ENCODE measurements around the gene PAK3.

Gene PAK3

DNA sequence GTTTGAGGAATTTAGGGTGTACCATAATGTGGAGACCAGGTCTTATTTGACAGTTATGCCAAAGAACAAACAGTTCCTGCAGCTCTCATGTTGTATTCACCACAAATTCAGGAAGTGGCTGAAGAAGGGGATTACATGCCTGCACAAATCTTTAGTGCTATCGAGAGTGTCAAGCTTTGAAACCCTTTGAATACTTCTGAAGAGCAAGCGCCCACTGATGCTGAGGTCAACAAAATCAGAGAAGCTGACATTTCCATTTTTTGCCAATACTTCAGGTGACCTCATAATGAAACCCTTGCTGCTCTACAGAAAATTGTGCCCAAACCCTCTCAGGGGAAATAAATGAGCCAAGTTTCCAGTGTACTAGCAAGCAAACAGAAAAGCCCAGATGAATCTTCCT lies 28.4 kb downstream of the PAK3 start:
- no peaks in the 10 kb centered on the region for H3F3A ChIP-seq (ENCODE audit: control insufficient read depth, insufficient read depth)
- H3K4me2 ChIP-seq (ENCODE audit: low read length) = no peak overlapping the region
- H3K36me3 ChIP-seq (ENCODE audit: control insufficient read depth, low read length) = no peaks in the 10 kb centered on the region
- no peaks in the 10 kb centered on the region for H3K79me2 ChIP-seq (ENCODE audit: control insufficient read depth, low read length)
- H3K27me3 ChIP-seq (ENCODE audit: control insufficient read depth, low read length) = no peaks in the 10 kb centered on the region
- no peak overlapping the region for H3K4me3 ChIP-seq (ENCODE audit: low read length)
- no peaks in the 10 kb centered on the region for H3K4me1 ChIP-seq (ENCODE audit: control insufficient read depth, low read length)
- TF ChIP-seq, protein P1, sequence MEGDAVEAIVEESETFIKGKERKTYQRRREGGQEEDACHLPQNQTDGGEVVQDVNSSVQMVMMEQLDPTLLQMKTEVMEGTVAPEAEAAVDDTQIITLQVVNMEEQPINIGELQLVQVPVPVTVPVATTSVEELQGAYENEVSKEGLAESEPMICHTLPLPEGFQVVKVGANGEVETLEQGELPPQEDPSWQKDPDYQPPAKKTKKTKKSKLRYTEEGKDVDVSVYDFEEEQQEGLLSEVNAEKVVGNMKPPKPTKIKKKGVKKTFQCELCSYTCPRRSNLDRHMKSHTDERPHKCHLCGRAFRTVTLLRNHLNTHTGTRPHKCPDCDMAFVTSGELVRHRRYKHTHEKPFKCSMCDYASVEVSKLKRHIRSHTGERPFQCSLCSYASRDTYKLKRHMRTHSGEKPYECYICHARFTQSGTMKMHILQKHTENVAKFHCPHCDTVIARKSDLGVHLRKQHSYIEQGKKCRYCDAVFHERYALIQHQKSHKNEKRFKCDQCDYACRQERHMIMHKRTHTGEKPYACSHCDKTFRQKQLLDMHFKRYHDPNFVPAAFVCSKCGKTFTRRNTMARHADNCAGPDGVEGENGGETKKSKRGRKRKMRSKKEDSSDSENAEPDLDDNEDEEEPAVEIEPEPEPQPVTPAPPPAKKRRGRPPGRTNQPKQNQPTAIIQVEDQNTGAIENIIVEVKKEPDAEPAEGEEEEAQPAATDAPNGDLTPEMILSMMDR (IDR thresholded peaks at IDR 0.05; ENCODE audit: low read depth, low read length, poor library complexity, severe bottlenecking) = no peak
- no peak for TF ChIP-seq EZH2phosphoT487 (IDR thresholded peaks at IDR 0.05; ENCODE audit: borderline replicate concordance, low read length)
- H3K27ac ChIP-seq (ENCODE audit: low read depth, low read length) = no peak overlapping the region
- H4K20me1 ChIP-seq (ENCODE audit: control insufficient read depth, insufficient read depth, low read depth, low read length) = no peaks in the 10 kb centered on the region
- no peaks in the 10 kb centered on the region for H3K9me2 ChIP-seq (replicated peaks; ENCODE audit: control insufficient read depth, low read length)
- H3K9me3 ChIP-seq (ENCODE audit: control insufficient read depth, insufficient read depth, low read length) = no peaks in the 10 kb centered on the region

DNA sequence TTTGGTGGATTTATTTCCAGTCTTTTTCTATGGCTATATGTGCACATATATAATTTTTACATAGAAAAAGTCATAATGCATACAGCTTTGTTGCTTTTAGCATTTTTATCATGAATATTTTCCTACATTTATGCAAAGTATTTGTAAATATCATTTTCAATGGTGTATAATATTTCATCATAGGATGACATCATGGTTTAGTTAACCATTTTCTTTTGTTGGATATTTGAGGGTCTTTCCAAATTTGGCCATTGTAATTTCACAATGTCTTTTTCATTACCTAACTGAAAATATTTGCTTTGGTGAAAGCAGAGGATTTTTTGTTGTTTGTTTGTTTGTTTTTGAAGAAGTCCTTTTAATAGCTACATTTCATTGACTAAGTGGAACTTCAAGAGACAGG lies 31.0 kb downstream of the PAK3 start:
- Histone ChIP-seq H3K27me3 (ENCODE audit: control insufficient read depth, low read length) (no peaks in the 10 kb centered on the region), H3K4me1 (ENCODE audit: control insufficient read depth, low read length) (no peaks in the 10 kb centered on the region), H3K36me3 (ENCODE audit: control insufficient read depth, low read length) (no peaks in the 10 kb centered on the region), H4K20me1 (ENCODE audit: control insufficient read depth, insufficient read depth, low read depth, low read length) (no peaks in the 10 kb centered on the region), H3K4me2 (ENCODE audit: low read length) (no peak overlapping the region), H3K9me2 (replicated peaks; ENCODE audit: control insufficient read depth, low read length) (no peaks in the 10 kb centered on the region), H3K27ac (ENCODE audit: low read depth, low read length) (no peak overlapping the region), H3K4me3 (ENCODE audit: low read length) (no peak overlapping the region), H3K9me3 (ENCODE audit: control insufficient read depth, insufficient read depth, low read length) (no peaks in the 10 kb centered on the region), H3F3A (ENCODE audit: control insufficient read depth, insufficient read depth) (no peaks in the 10 kb centered on the region), H3K79me2 (ENCODE audit: control insufficient read depth, low read length) (no peaks in the 10 kb centered on the region)
- no peak for TF ChIP-seq EZH2phosphoT487 (IDR thresholded peaks at IDR 0.05; ENCODE audit: borderline replicate concordance, low read length)
- TF ChIP-seq, protein P1 (IDR thresholded peaks at IDR 0.05; ENCODE audit: low read depth, low read length, poor library complexity, severe bottlenecking) = no peak

DNA sequence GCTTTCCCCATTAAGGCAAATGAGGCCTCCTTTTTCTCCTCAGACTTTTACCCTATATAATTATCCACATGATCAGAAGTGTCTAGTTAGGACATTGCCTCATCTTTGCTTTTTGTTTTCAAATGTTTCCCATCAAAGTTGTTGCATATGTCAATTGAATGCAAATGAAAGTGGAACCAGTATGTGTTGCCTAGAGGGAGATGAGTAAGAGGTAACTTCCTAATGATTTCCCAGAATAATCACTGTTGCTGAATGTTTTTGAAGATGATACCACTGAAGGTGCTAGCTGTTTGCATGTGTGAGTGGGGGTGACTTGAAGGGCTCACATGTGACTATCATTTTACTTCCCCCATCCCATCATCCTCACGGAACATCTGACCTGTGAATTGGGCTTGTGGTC lies 33.9 kb downstream of the PAK3 start:
- no peaks in the 10 kb centered on the region for H3K27me3 ChIP-seq (ENCODE audit: control insufficient read depth, low read length)
- H3K4me3 ChIP-seq (ENCODE audit: low read length) = no peak overlapping the region
- no peaks in the 10 kb centered on the region for H3K9me2 ChIP-seq (replicated peaks; ENCODE audit: control insufficient read depth, low read length)
- no peaks in the 10 kb centered on the region for H3F3A ChIP-seq (ENCODE audit: control insufficient read depth, insufficient read depth)
- H3K4me1 ChIP-seq (ENCODE audit: control insufficient read depth, low read length) = no peaks in the 10 kb centered on the region
- no peaks in the 10 kb centered on the region for H3K79me2 ChIP-seq (ENCODE audit: control insufficient read depth, low read length)
- H4K20me1 ChIP-seq (ENCODE audit: control insufficient read depth, insufficient read depth, low read depth, low read length) = no peaks in the 10 kb centered on the region
- H3K36me3 ChIP-seq (ENCODE audit: control insufficient read depth, low read length) = no peaks in the 10 kb centered on the region
- no peak overlapping the region for H3K27ac ChIP-seq (ENCODE audit: low read depth, low read length)
- no peak for TF ChIP-seq EZH2phosphoT487 (IDR thresholded peaks at IDR 0.05; ENCODE audit: borderline replicate concordance, low read length)
- TF ChIP-seq, protein P1 (IDR thresholded peaks at IDR 0.05; ENCODE audit: low read depth, low read length, poor library complexity, severe bottlenecking) = no peak
- no peaks in the 10 kb centered on the region for H3K9me3 ChIP-seq (ENCODE audit: control insufficient read depth, insufficient read depth, low read length)
- no peak overlapping the region for H3K4me2 ChIP-seq (ENCODE audit: low read length)

DNA sequence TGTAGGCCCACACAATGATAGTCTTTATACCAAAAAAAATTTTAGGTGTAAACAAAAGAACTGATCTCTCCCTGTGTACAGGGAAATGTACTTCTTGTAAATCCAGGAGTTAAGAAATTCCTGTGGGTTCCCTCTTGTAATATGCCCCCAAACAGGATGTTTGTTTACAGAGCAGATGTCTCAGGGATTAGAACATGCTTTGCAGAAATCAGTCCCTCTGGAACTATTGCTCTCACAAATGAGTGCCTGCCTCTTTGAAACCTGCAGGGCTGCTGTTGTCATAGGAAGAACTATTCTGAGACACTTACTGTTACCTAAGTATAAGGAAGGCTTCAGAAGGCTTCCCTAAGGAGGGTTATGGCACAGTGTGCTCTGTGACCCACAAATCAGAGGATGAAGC lies 35.6 kb downstream of the PAK3 start:
- H3K79me2 ChIP-seq (ENCODE audit: control insufficient read depth, low read length) = no peaks in the 10 kb centered on the region
- TF ChIP-seq, protein P1 (IDR thresholded peaks at IDR 0.05; ENCODE audit: low read depth, low read length, poor library complexity, severe bottlenecking) = no peak
- no peak for TF ChIP-seq EZH2phosphoT487 (IDR thresholded peaks at IDR 0.05; ENCODE audit: borderline replicate concordance, low read length)
- H4K20me1 ChIP-seq (ENCODE audit: control insufficient read depth, insufficient read depth, low read depth, low read length) = no peaks in the 10 kb centered on the region

More for the DNA sequence above, 35.6 kb downstream of the PAK3 start:
- Histone ChIP-seq H3K27ac (ENCODE audit: low read depth, low read length) (no peak overlapping the region), H3K9me2 (replicated peaks; ENCODE audit: control insufficient read depth, low read length) (no peaks in the 10 kb centered on the region), H3K4me3 (ENCODE audit: low read length) (no peak overlapping the region), H3F3A (ENCODE audit: control insufficient read depth, insufficient read depth) (no peaks in the 10 kb centered on the region), H3K4me2 (ENCODE audit: low read length) (no peak overlapping the region), H3K27me3 (ENCODE audit: control insufficient read depth, low read length) (no peaks in the 10 kb centered on the region), H3K9me3 (ENCODE audit: control insufficient read depth, insufficient read depth, low read length) (no peaks in the 10 kb centered on the region), H3K36me3 (ENCODE audit: control insufficient read depth, low read length) (no peaks in the 10 kb centered on the region), H3K4me1 (ENCODE audit: control insufficient read depth, low read length) (no peaks in the 10 kb centered on the region)

Data from DOHH2 (cell line).